HG02943 (cell line): ENCODE results near the gene PGRMC2.

ENCODE experiments used
- ATAC-seq: cut with Tn5 transposase; IDR thresholded peaks from one replicate; pipeline ENCODE4 v1.9.1; 2021; ENCODE audit warnings: mild to moderate bottlenecking, low read depth, moderate library complexity; ENCODE audit not compliant: unreplicated experiment

The PGRMC2 gene

GRCh38 chr4:128301979-128302378 lies 14.4 kb upstream of the PGRMC2 start:
- ATAC-seq: no peak

- no peak for ATAC-seq
Measured at GRCh38 chr4:128299848-128300247, 12.2 kb upstream of the PGRMC2 start.

GRCh38 chr4:128298852-128299251 lies 11.2 kb upstream of the PGRMC2 start:
- ATAC-seq: no peak

GRCh38 chr4:128298146-128298758 lies 10.6 kb upstream of the PGRMC2 start:
- ATAC-seq: no peak

GRCh38 chr4:128295255-128295654 lies 7.6 kb upstream of the PGRMC2 start:
- ATAC-seq: no peak

- no peak for ATAC-seq
Measured at GRCh38 chr4:128294464-128294863, 6.9 kb upstream of the PGRMC2 start.

- no peak for ATAC-seq
Measured at GRCh38 chr4:128292349-128292748, 4.7 kb upstream of the PGRMC2 start.

- ATAC-seq: no peak
Measured at GRCh38 chr4:128291096-128291495, 3.5 kb upstream of the PGRMC2 start.

GRCh38 chr4:128290526-128290925 lies 2.9 kb upstream of the PGRMC2 start:
- no peak for ATAC-seq

GRCh38 chr4:128289523-128290158 lies 2.0 kb upstream of the PGRMC2 start:
- ATAC-seq: no peak

- ATAC-seq: no peak
Measured at GRCh38 chr4:128288689-128289106, 1.1 kb upstream of the PGRMC2 start.

GRCh38 chr4:128287871-128288688 lies 467 bp upstream of the PGRMC2 start:
- peak; percentile 78 for ATAC-seq

- ATAC-seq: peak; percentile 16
Measured at GRCh38 chr4:128286474-128287058, 1.0 kb downstream of the PGRMC2 start.

GRCh38 chr4:128285085-128285997 lies 2.3 kb downstream of the PGRMC2 start:
- no peak for ATAC-seq

- ATAC-seq: no peak
Measured at GRCh38 chr4:128284317-128284716, 3.3 kb downstream of the PGRMC2 start.

- ATAC-seq: no peak
Measured at GRCh38 chr4:128283071-128283470, 4.5 kb downstream of the PGRMC2 start.

GRCh38 chr4:128282516-128282915 lies 5.1 kb downstream of the PGRMC2 start:
- no peak for ATAC-seq

GRCh38 chr4:128281354-128281753 lies 6.3 kb downstream of the PGRMC2 start:
- ATAC-seq: no peak

GRCh38 chr4:128279624-128280225 lies 7.9 kb downstream of the PGRMC2 start:
- ATAC-seq: no peak

- ATAC-seq: no peak
Measured at GRCh38 chr4:128277856-128278255, 9.8 kb downstream of the PGRMC2 start.
